PC-3 (cell line): ENCODE measurements around the gene CDH13. TPM values are rescaled to one million over a fixed set of nuclear protein-coding genes. Genes with fewer than 3 reads are reported as not detected.

Experiments
- ATAC-seq: fragments of 200-7000 bp; cut with Tn5 transposase; 2 replicates; pipeline ENCODE4 v1.9.1; 2020; ENCODE audit warnings: mild to moderate bottlenecking, moderate library complexity
- BruUV-seq: library from RNA; stranded (reverse); fragments of 400-500 nt; replicated peaks from 2 replicates; lab custom pipeline; 2021; lab: Mats Ljungman, UMichigan
- CTCF ChIA-PET: fragments of 300-600 bp; sonication (Branson Sonifier 250); formaldehyde crosslinking; loops from one replicate; lab custom pipeline; 2022; ENCODE audit warnings: antibody characterized with exemption; lab: Charles Lee
- POLR2A ChIA-PET: fragments of 300-600 bp; sonication (Branson Sonifier 250); formaldehyde crosslinking; loops from one replicate; lab custom pipeline; 2022; ENCODE audit warnings: antibody characterized with exemption; ENCODE audit not compliant: unreplicated experiment; lab: Charles Lee
- DNase-seq: peaks from one replicate; pipeline ENCODE4 v3.0.0-alpha.2; 2015
- H2AFZ ChIP-seq: fragments of 300-600 bp; sonication (generic); 2 replicates; pipeline ENCODE4 v1.6.0; 2016; ENCODE audit warnings: antibody characterized with exemption, low read length
- H3F3A ChIP-seq: fragments of 300-600 bp; sonication (generic); one replicate; pipeline ENCODE4 v1.6.0; 2017; ENCODE audit warnings: antibody characterized with exemption, low read length, control low read depth, mild to moderate bottlenecking; ENCODE audit not compliant: unreplicated experiment
- H3K27ac ChIP-seq: fragments of 300-600 bp; sonication (generic); 2 replicates; pipeline ENCODE4 v1.5.1; 2016; ENCODE audit warnings: mild to moderate bottlenecking, low read length
- H3K27me3 ChIP-seq: fragments of 300-600 bp; sonication (generic); 2 replicates; pipeline ENCODE4 v1.6.1; 2016; ENCODE audit warnings: low read length, mixed read lengths
- H3K36me3 ChIP-seq: fragments of 300-600 bp; sonication (generic); 2 replicates; pipeline ENCODE4 v1.6.1; 2016; ENCODE audit warnings: low read depth, mixed run types, low read length, mixed read lengths
- H3K4me1 ChIP-seq: fragments of 300-600 bp; sonication (generic); 2 replicates; pipeline ENCODE4 v1.5.1; 2016; ENCODE audit warnings: low read length; ENCODE audit not compliant: insufficient read depth
- H3K4me2 ChIP-seq: fragments of 300-600 bp; sonication (generic); 2 replicates; pipeline ENCODE4 v1.6.0; 2016; ENCODE audit warnings: low read length
- H3K4me3 ChIP-seq: fragments of 300-600 bp; sonication (generic); 2 replicates; pipeline ENCODE4 v1.5.1; 2016; ENCODE audit warnings: mild to moderate bottlenecking, low read length, mixed read lengths
- H3K79me2 ChIP-seq: fragments of 300-600 bp; sonication (generic); 2 replicates; pipeline ENCODE4 v1.6.1; 2017; ENCODE audit warnings: low read length, mixed read lengths
- H3K9ac ChIP-seq: fragments of 300-600 bp; sonication (generic); 2 replicates; pipeline ENCODE4 v1.6.0; 2016; ENCODE audit warnings: mild to moderate bottlenecking, low read length
- H3K9me2 ChIP-seq: fragments of 300-600 bp; sonication (generic); replicated peaks from 2 replicates; pipeline ENCODE4 v1.6.1; 2016; ENCODE audit warnings: mixed run types, low read length, mixed read lengths
- H3K9me3 ChIP-seq: fragments of 300-600 bp; sonication (generic); 2 replicates; pipeline ENCODE4 v1.6.1; 2016; ENCODE audit warnings: low read length, mixed read lengths
- H4K20me1 ChIP-seq: fragments of 300-600 bp; sonication (generic); 2 replicates; pipeline ENCODE4 v1.6.1; 2016; ENCODE audit warnings: low read length, mixed read lengths
- EZH2 ChIP-seq: fragments of 300-600 bp; sonication (generic); IDR thresholded peaks from one replicate; pipeline ENCODE4 v1.6.1; 2017; ENCODE audit warnings: antibody characterized with exemption, mild to moderate bottlenecking, low read length; ENCODE audit not compliant: unreplicated experiment
- EZH2phosphoT487 ChIP-seq: fragments of 300-600 bp; sonication (generic); IDR thresholded peaks from 2 replicates; pipeline ENCODE4 v1.6.1; 2018; ENCODE audit warnings: mild to moderate bottlenecking, antibody characterized with exemption, low read length, borderline replicate concordance
- intact Hi-C: fragments of 100-400 bp; cut with micrococcal nuclease; formaldehyde crosslinking; loops from 2 replicates; pipeline ENCODE4 v1.9.0; 2023
- total RNA-seq: library from RNA; depleted of rRNA; stranded (reverse); fragments of >200 nt; gene quantifications from 2 replicates; pipeline ENCODE4 v1.2.3, GENCODE V29; 2014
- TF ChIP-seq, protein P1 (sequence below): fragments of 300-600 bp; sonication (generic); conservative IDR thresholded peaks from 2 replicates; pipeline ENCODE4 v1.5.1; 2017; ENCODE audit warnings: antibody characterized with exemption, low read depth, mild to moderate bottlenecking, low read length

Gene CDH13
- total RNA-seq, 1 experiment from 2014 or later, result 0.36 TPM

DNA sequence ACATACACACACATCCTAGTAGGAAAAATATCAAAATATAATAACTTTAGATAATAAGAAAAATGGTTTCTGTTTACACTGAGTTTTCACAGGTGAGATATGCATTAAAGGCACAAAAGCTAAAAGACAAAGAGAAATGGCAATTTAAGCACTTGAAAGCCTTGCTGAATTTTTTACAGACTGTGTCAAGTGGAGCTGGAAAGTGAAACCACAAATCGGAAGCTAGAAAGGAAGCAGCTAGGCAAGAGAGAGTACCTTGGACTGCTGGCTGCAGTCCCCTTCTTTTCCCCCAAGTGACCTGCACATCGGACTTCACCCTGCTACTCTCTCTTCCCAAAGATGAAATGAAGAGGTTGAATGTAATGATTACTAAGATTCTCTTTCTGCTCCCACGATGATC, 135.1 kb downstream of the CDH13 start:
- Histone ChIP-seq H3K9ac (no peak overlapping the region), H3K79me2 (no peaks in the 10 kb centered on the region), H4K20me1 (no peaks in the 10 kb centered on the region), H3K9me3 (no peaks in the 10 kb centered on the region), H3K4me1 (no peaks in the 10 kb centered on the region), H3K4me3 (no peak overlapping the region), H3K27ac (no peak overlapping the region), H3K36me3 (no peaks in the 10 kb centered on the region), H3F3A (no peaks in the 10 kb centered on the region), H3K27me3 (peaks cover under 1% of the 10 kb centered on the region; the same call in 1 of the 2 replicates), H3K9me2 (no peaks in the 10 kb centered on the region), H2AFZ (no peak overlapping the region), H3K4me2 (no peak overlapping the region)
- intact Hi-C loops, result no loop called here
- CTCF ChIA-PET, result no interaction called here
- no peak for ATAC-seq
- TF ChIP-seq EZH2, result no peak
- TF ChIP-seq EZH2phosphoT487, result no peak
- TF ChIP-seq, protein P1, sequence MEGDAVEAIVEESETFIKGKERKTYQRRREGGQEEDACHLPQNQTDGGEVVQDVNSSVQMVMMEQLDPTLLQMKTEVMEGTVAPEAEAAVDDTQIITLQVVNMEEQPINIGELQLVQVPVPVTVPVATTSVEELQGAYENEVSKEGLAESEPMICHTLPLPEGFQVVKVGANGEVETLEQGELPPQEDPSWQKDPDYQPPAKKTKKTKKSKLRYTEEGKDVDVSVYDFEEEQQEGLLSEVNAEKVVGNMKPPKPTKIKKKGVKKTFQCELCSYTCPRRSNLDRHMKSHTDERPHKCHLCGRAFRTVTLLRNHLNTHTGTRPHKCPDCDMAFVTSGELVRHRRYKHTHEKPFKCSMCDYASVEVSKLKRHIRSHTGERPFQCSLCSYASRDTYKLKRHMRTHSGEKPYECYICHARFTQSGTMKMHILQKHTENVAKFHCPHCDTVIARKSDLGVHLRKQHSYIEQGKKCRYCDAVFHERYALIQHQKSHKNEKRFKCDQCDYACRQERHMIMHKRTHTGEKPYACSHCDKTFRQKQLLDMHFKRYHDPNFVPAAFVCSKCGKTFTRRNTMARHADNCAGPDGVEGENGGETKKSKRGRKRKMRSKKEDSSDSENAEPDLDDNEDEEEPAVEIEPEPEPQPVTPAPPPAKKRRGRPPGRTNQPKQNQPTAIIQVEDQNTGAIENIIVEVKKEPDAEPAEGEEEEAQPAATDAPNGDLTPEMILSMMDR, result no peak
- POLR2A ChIA-PET, result no interaction called here
- no peak for DNase-seq
- BruUV-seq, result no TSS peak

DNA sequence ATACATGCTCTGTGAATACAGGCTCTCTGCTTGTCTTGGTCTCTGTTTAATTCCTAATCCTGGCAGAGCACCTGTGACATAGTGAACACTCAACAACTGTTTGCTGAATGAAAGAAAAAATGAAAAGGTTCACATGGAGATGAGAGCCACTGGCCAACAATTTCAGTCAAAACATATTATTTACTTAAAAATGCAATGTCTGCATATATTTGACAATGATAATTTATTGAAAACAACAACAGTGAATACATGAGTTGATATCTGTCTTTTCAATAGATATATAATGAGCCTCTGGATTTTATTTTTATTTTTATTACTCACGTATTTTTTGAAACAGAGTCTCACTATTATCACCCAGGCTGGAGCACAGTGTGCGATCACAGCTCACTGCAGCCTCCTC, 136.6 kb downstream of the CDH13 start:
- no peak for TF ChIP-seq EZH2
- TF ChIP-seq, protein P1, result no peak
- Histone ChIP-seq H3F3A (no peaks in the 10 kb centered on the region), H3K4me1 (no peaks in the 10 kb centered on the region), H3K79me2 (no peaks in the 10 kb centered on the region), H3K27ac (no peak overlapping the region), H3K36me3 (no peaks in the 10 kb centered on the region), H3K9me3 (no peaks in the 10 kb centered on the region), H2AFZ (no peak overlapping the region), H4K20me1 (no peaks in the 10 kb centered on the region), H3K9me2 (no peaks in the 10 kb centered on the region), H3K4me3 (no peak overlapping the region), H3K27me3 (peaks cover 5% of the 10 kb centered on the region; the same call in 1 of the 2 replicates), H3K4me2 (no peak overlapping the region), H3K9ac (no peak overlapping the region)
- ChIA-PET POLR2A (no interaction called here), CTCF (no interaction called here)
- no TSS peak for BruUV-seq
- no peak for ATAC-seq
- intact Hi-C loops, result no loop called here
- DNase-seq, result no peak

DNA sequence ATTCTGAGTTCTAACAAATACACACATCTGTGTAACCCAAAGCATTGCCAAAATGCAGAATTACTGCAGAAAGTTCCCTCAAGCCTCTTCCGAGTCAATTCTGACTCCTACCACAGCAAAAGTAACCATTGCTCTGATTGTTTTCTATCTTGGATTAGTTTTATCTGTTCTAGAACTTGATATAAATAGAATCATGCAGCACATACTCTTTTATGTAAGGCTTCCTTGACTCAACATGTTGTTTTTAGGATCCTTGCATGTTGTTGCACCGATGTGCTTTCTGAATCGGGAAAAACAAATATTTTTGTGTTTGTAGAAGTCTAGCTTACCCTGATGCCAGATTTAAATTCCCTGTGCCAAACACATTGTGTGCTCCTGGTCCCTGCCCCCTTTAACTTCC, 140.4 kb downstream of the CDH13 start:
- H3K9me3 ChIP-seq, result no peaks in the 10 kb centered on the region
- BruUV-seq, result no TSS peak
- ATAC-seq (no peak), DNase-seq (no peak)
- H3K4me2 ChIP-seq, result no peak overlapping the region
- H3K9me2 ChIP-seq, result no peaks in the 10 kb centered on the region
- no peak overlapping the region for H3K27ac ChIP-seq
- peaks cover 10% of the 10 kb centered on the region; the same call in 1 of the 2 replicates for H3K27me3 ChIP-seq
- H3F3A ChIP-seq, result no peaks in the 10 kb centered on the region
- H3K4me1 ChIP-seq, result no peaks in the 10 kb centered on the region
- ChIA-PET CTCF (no interaction called here), POLR2A (no interaction called here)
- H3K9ac ChIP-seq, result no peak overlapping the region
- no peaks in the 10 kb centered on the region for H3K36me3 ChIP-seq
- intact Hi-C loops, result no loop called here
- no peaks in the 10 kb centered on the region for H4K20me1 ChIP-seq
- no peak overlapping the region for H2AFZ ChIP-seq
- TF ChIP-seq, protein P1, result no peak
- no peak for TF ChIP-seq EZH2
- TF ChIP-seq EZH2phosphoT487, result no peak
- H3K79me2 ChIP-seq, result no peaks in the 10 kb centered on the region
- H3K4me3 ChIP-seq, result no peak overlapping the region
